GM19467 (cell line): Measurements from ENCODE around the gene PAK6.

ENCODE experiments used
- ATAC-seq: cut with Tn5 transposase; IDR thresholded peaks from one replicate; pipeline ENCODE4 v1.9.1; 2021; ENCODE audit warnings: mild to moderate bottlenecking, moderate library complexity; ENCODE audit not compliant: unreplicated experiment

Gene PAK6

GRCh38 chr15:40241269-40242212 is 2.7 kb downstream of the PAK6 start:
- no peak for ATAC-seq

- no peak for ATAC-seq
These were observed 3.3 kb downstream of the PAK6 start for GRCh38 chr15:40242213-40242599.

GRCh38 chr15:40242601-40243000 is 3.7 kb downstream of the PAK6 start:
- no peak for ATAC-seq

- ATAC-seq, result no peak
These were observed 4.4 kb downstream of the PAK6 start for GRCh38 chr15:40243126-40243810.

- ATAC-seq, result no peak
These were observed 6.2 kb downstream of the PAK6 start for GRCh38 chr15:40244961-40245523.

GRCh38 chr15:40245666-40246450 is 7.0 kb downstream of the PAK6 start:
- no peak for ATAC-seq

GRCh38 chr15:40246496-40247280 is 7.8 kb downstream of the PAK6 start:
- no peak for ATAC-seq

- no peak for ATAC-seq
These were observed 8.6 kb downstream of the PAK6 start for GRCh38 chr15:40247406-40247971.

- no peak for ATAC-seq
These were observed 9.3 kb downstream of the PAK6 start for GRCh38 chr15:40248006-40248783.

GRCh38 chr15:40249477-40250303 is 10.8 kb downstream of the PAK6 start:
- no peak for ATAC-seq

- no peak for ATAC-seq
These were observed 11.4 kb downstream of the PAK6 start for GRCh38 chr15:40250304-40250656.

- no peak for ATAC-seq
These were observed 12.1 kb downstream of the PAK6 start for GRCh38 chr15:40250771-40251483.

GRCh38 chr15:40251486-40252140 is 12.8 kb downstream of the PAK6 start:
- ATAC-seq, result no peak

- no peak for ATAC-seq
These were observed 13.2 kb downstream of the PAK6 start for GRCh38 chr15:40252141-40252437.

GRCh38 chr15:40252438-40253166 is 13.7 kb downstream of the PAK6 start:
- no peak for ATAC-seq

- ATAC-seq, result no peak
These were observed 14.4 kb downstream of the PAK6 start for GRCh38 chr15:40253167-40253790.
